Thoracic aorta (tissue), 2 donors: ENCODE data around the gene SSBP3. TPM values are rescaled to one million over a fixed set of nuclear protein-coding genes. Genes with fewer than 3 reads are reported as not detected.

ENCODE experiments used
- ATAC-seq: fragments of 150-250 bp; one replicate; pipeline ENCODE4 v1.8.0; 2017; ENCODE audit warnings: low read depth; ENCODE audit not compliant: insufficient number of reproducible peaks, low FRiP score
- DNase-seq: peaks from one replicate; pipeline ENCODE4 v3.0.0-alpha.2; 2020; ENCODE audit warnings: low spot score
- H3K27ac ChIP-seq, 2 donors: fragments of 200-600 bp; sonication (generic); 1 replicate in 1 of 2; 2 replicates in 1 of 2; pipeline ENCODE4 v1.5.1; 2016; ENCODE audit warnings: mild to moderate bottlenecking in 2 of 2, moderate library complexity in 2 of 2
- H3K27me3 ChIP-seq: fragments of 200-600 bp; sonication (generic); replicated peaks from 2 replicates; pipeline ENCODE4 v1.6.0; 2016; ENCODE audit warnings: mild to moderate bottlenecking; ENCODE audit not compliant: insufficient read depth
- H3K36me3 ChIP-seq: fragments of 200-600 bp; sonication (generic); one replicate; pipeline ENCODE4 v1.5.1; 2016
- H3K4me1 ChIP-seq, 2 donors: fragments of 200-600 bp; sonication (generic); 1 replicate in 1 of 2; 2 replicates in 1 of 2; pipeline versions ENCODE4 v1.5.1 to v1.6.0; 2016; ENCODE audit warnings: low read depth in 2 of 2, mild to moderate bottlenecking in 1 of 2; ENCODE audit not compliant: control insufficient read depth in 1 of 2
- H3K4me3 ChIP-seq: fragments of 200-600 bp; sonication (generic); 2 replicates; pipeline ENCODE4 v1.5.1; 2016; ENCODE audit warnings: mild to moderate bottlenecking
- H3K9me3 ChIP-seq: fragments of 200-600 bp; sonication (generic); 2 replicates; pipeline ENCODE4 v1.5.1; 2016
- CTCF ChIP-seq: fragments of 200-600 bp; sonication (generic); IDR thresholded peaks from one replicate; pipeline ENCODE4 v1.5.1; 2019; ENCODE audit warnings: antibody characterized with exemption
- total RNA-seq, 2 donors: library from RNA; depleted of rRNA; stranded (reverse); fragments of >200 nt; gene quantifications; one replicate each; pipeline versions ENCODE4 v1.1.0 to v1.2.3, GENCODE V29; 2016

The SSBP3 gene
- total RNA-seq, 2 donors from 2014 or later, result 33.4 to 87.1 TPM

- Histone ChIP-seq H3K27me3 (no peaks in the 10 kb centered on the region), H3K4me1 (peaks cover 76 to 100% of the 10 kb centered on the region in 2 donors), H3K27ac (peak overlapping the region; percentile 91 to 94), H3K9me3 (no peaks in the 10 kb centered on the region), H3K4me3 (no peak overlapping the region), H3K36me3 (no peaks in the 10 kb centered on the region)
- peak; percentile 45 for ATAC-seq
- peak; percentile 45 for DNase-seq
- TF ChIP-seq CTCF, result no peak
These were observed 115.5 kb downstream of the SSBP3 start for GRCh38 chr1:54290506-54291184.

- peak overlapping the region; percentile 91 to 94 for H3K27ac ChIP-seq
- no peak overlapping the region for H3K4me3 ChIP-seq
- no peaks in the 10 kb centered on the region for H3K36me3 ChIP-seq
- no peaks in the 10 kb centered on the region for H3K9me3 ChIP-seq
- TF ChIP-seq CTCF, result no peak
- no peak for DNase-seq
- ATAC-seq, result no peak
- H3K27me3 ChIP-seq, result no peaks in the 10 kb centered on the region
- H3K4me1 ChIP-seq, result peaks cover 70 to 91% of the 10 kb centered on the region in 2 donors
These were observed 116.4 kb downstream of the SSBP3 start for GRCh38 chr1:54289712-54290233.

GRCh38 chr1:54287801-54288211 is 118.4 kb downstream of the SSBP3 start:
- Histone ChIP-seq H3K4me1 (peaks cover 63 to 77% of the 10 kb centered on the region in 2 donors), H3K27me3 (no peaks in the 10 kb centered on the region), H3K36me3 (no peaks in the 10 kb centered on the region), H3K4me3 (no peak overlapping the region), H3K27ac (peak overlapping the region; percentile 91 to 94), H3K9me3 (no peaks in the 10 kb centered on the region)
- peak; percentile 36 for DNase-seq
- no peak for ATAC-seq
- no peak for TF ChIP-seq CTCF

- no peak overlapping the region for H3K4me3 ChIP-seq
- H3K27ac ChIP-seq, result peak overlapping the region; percentile 91 to 94
- no peaks in the 10 kb centered on the region for H3K9me3 ChIP-seq
- no peaks in the 10 kb centered on the region for H3K36me3 ChIP-seq
- DNase-seq, result peak; percentile 69
- peaks cover 63 to 72% of the 10 kb centered on the region in 2 donors for H3K4me1 ChIP-seq
- no peaks in the 10 kb centered on the region for H3K27me3 ChIP-seq
- peak; percentile 75 for ATAC-seq
- TF ChIP-seq CTCF, result no peak
These were observed 119.0 kb downstream of the SSBP3 start for GRCh38 chr1:54287176-54287650.

GRCh38 chr1:54285815-54286345 is 120.3 kb downstream of the SSBP3 start:
- ATAC-seq, result no peak
- TF ChIP-seq CTCF, result no peak
- Histone ChIP-seq H3K27me3 (no peaks in the 10 kb centered on the region), H3K9me3 (no peaks in the 10 kb centered on the region), H3K4me3 (no peak overlapping the region), H3K36me3 (no peaks in the 10 kb centered on the region), H3K4me1 (peaks cover 51 to 63% of the 10 kb centered on the region in 2 donors), H3K27ac (peak overlapping the region; percentile 91 to 94)
- DNase-seq, result no peak
